HEK293T (cell line): ENCODE measurements around the gene AGPAT4.

ENCODE experiments used
- ARNT ChIP-seq: fragments of 450-650 bp; IDR thresholded peaks from 2 replicates; pipeline ENCODE4 v1.6.1; 2017; ENCODE audit warnings: mild to moderate bottlenecking
- BHLHE40 ChIP-seq: fragments of 450-650 bp; IDR thresholded peaks from 2 replicates; pipeline ENCODE4 v1.6.1; 2016; ENCODE audit warnings: mild to moderate bottlenecking, moderate library complexity, borderline replicate concordance
- CTBP1 ChIP-seq: fragments of 450-650 bp; IDR thresholded peaks from 2 replicates; pipeline ENCODE4 v1.6.1; 2016; ENCODE audit warnings: borderline replicate concordance
- FOXK2 ChIP-seq: fragments of 450-650 bp; IDR thresholded peaks from 2 replicates; pipeline ENCODE4 v1.6.1; 2016; ENCODE audit warnings: mild to moderate bottlenecking
- FOXM1 ChIP-seq: fragments of 450-650 bp; IDR thresholded peaks from 2 replicates; pipeline ENCODE4 v1.6.1; 2017; ENCODE audit warnings: mild to moderate bottlenecking, borderline replicate concordance
- HDGF ChIP-seq: fragments of 450-650 bp; IDR thresholded peaks from 2 replicates; pipeline ENCODE4 v1.6.1; 2017; ENCODE audit warnings: antibody characterized with exemption, borderline replicate concordance
- NFRKB ChIP-seq: fragments of 450-650 bp; IDR thresholded peaks from 2 replicates; pipeline ENCODE4 v1.6.1; 2016; ENCODE audit warnings: mild to moderate bottlenecking, moderate library complexity
- SP1 ChIP-seq: fragments of 450-650 bp; IDR thresholded peaks from 2 replicates; pipeline ENCODE4 v1.6.1; 2017
- SUZ12 ChIP-seq: fragments of 450-650 bp; IDR thresholded peaks from 2 replicates; pipeline ENCODE4 v1.6.1; 2016; ENCODE audit warnings: mild to moderate bottlenecking

DNA sequence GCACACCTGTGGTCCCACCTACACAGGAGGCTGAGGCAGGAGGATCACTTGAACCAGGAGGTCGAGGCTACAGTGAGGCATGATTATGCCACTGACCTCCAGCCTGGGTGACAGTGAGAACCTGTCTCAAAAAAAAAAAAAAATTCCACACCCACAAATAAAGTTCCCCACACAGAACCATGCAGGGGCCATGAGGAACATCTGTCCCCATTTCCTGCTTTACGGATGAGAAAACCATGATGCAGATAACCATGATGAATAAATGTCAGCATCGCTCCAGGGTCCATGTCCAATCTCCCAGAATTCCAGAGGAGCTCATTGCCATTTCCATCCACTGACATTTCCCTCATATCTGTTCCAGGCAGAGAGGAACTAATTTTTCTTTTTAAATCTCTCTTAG, 16.9 kb upstream of the AGPAT4 start:
- TF ChIP-seq CTBP1, result no peak
- no peak for TF ChIP-seq BHLHE40
- TF ChIP-seq SP1, result no peak
- TF ChIP-seq NFRKB, result no peak
- no peak for TF ChIP-seq FOXK2
- no peak for TF ChIP-seq HDGF
- no peak for TF ChIP-seq ARNT
- no peak for TF ChIP-seq SUZ12
- no peak for TF ChIP-seq FOXM1
